GM12878 (cell line): ENCODE results near the gene GRK1. TPM values are rescaled to one million over a fixed set of nuclear protein-coding genes. Genes with fewer than 3 reads are reported as not detected.

Source experiments
- ATAC-seq: fragments of 200-7000 bp; cut with Tn5 transposase; 3 replicates; pipeline ENCODE4 v1.9.1; 2020; ENCODE audit warnings: mild to moderate bottlenecking, moderate library complexity
- BruUV-seq: library from RNA; stranded (reverse); fragments of 400-500 nt; replicated peaks from 2 replicates; lab custom pipeline; 2021; lab: Mats Ljungman, UMichigan
- CTCF ChIA-PET: fragments of 300-600 bp; sonication (Branson Sonifier 250); formaldehyde crosslinking; extraction: SDS; loops from one replicate; lab custom pipeline; 2021; ENCODE audit warnings: inconsistent platforms; lab: Yijun Ruan, JAX
- POLR2A ChIA-PET: fragments of 350-600 bp; formaldehyde crosslinking; extraction: SDS; loops from one replicate; lab custom pipeline; 2021; ENCODE audit warnings: inconsistent platforms; lab: Charles Lee
- RAD21 ChIA-PET: fragments of 300-600 bp; sonication (Branson Sonifier 250); formaldehyde crosslinking; loops from one replicate; lab custom pipeline; 2023; ENCODE audit warnings: antibody characterized with exemption; ENCODE audit not compliant: unreplicated experiment; lab: Charles Lee
- SMC1A ChIA-PET: fragments of 300-600 bp; sonication (Branson Sonifier 250); formaldehyde crosslinking; loops from one replicate; lab custom pipeline; 2023; ENCODE audit not compliant: unreplicated experiment, uncharacterized antibody; lab: Charles Lee
- DNase-seq: peaks from one replicate; pipeline ENCODE4 v3.0.0-alpha.2; 2011; ENCODE audit warnings: low read depth, low spot score
- FAIRE-seq: peaks from 3 replicates; lab custom pipeline; 2011; peaks lifted over from hg19 to GRCh38; lab: Jason Lieb, UNC
- H2AFZ ChIP-seq: 2 replicates; pipeline ENCODE4 v1.6.0; 2011; ENCODE audit warnings: low read depth, low read length, control low read depth; ENCODE audit not compliant: control insufficient read depth
- H3K27ac ChIP-seq: 2 replicates; pipeline ENCODE4 v1.5.1; 2011; ENCODE audit warnings: control low read depth; ENCODE audit not compliant: control insufficient read depth, insufficient read depth
- H3K27me3 ChIP-seq, 2 experiments: replicated peaks in 1 of 2; 2 replicates each; pipeline versions ENCODE4 v1.6.0 to v1.6.1; 2011; ENCODE audit warnings: low read length in 1 of 2; ENCODE audit not compliant: control insufficient read depth in 2 of 2, insufficient read depth in 2 of 2
- H3K36me3 ChIP-seq, 2 experiments: 2 replicates each; pipeline ENCODE4 v1.5.1; 2011; ENCODE audit warnings: low read length in 1 of 2; ENCODE audit not compliant: control insufficient read depth in 2 of 2, insufficient read depth in 2 of 2
- H3K4me1 ChIP-seq: 2 replicates; pipeline ENCODE4 v1.6.1; 2011; ENCODE audit warnings: mild to moderate bottlenecking, low read length, moderate library complexity, mixed read lengths; ENCODE audit not compliant: control insufficient read depth, insufficient read depth
- H3K4me2 ChIP-seq: 2 replicates; pipeline ENCODE4 v1.6.0; 2011; ENCODE audit warnings: control low read depth; ENCODE audit not compliant: control insufficient read depth, insufficient read depth
- H3K4me3 ChIP-seq: fragments of 200-600 bp; sonication (generic); 2 replicates; pipeline ENCODE4 v1.5.1; 2016
- H3K79me2 ChIP-seq: 2 replicates; pipeline ENCODE4 v1.6.0; 2011; ENCODE audit warnings: low read length; ENCODE audit not compliant: control insufficient read depth, insufficient read depth
- H3K9ac ChIP-seq: 2 replicates; pipeline ENCODE4 v1.8.0; 2011; ENCODE audit warnings: low read length, control low read depth, mixed read lengths; ENCODE audit not compliant: control insufficient read depth, insufficient read depth
- H3K9me3 ChIP-seq: replicated peaks from 3 replicates; pipeline ENCODE4 v1.5.1; 2011; ENCODE audit warnings: mild to moderate bottlenecking, low read length; ENCODE audit not compliant: control insufficient read depth, insufficient read depth
- H4K20me1 ChIP-seq: 2 replicates; pipeline ENCODE4 v1.6.0; 2011; ENCODE audit not compliant: control insufficient read depth, insufficient read depth
- BHLHE40 ChIP-seq, 2 experiments: fragments of 450-650 bp in 1 of 2; IDR thresholded peaks; 2 replicates each; pipeline ENCODE4 v1.6.1; 2011 to 2017; ENCODE audit warnings: low read depth in 2 of 2, borderline replicate concordance in 1 of 2, improper control_type of control experiment in 1 of 2, low read length in 1 of 2, mild to moderate bottlenecking in 1 of 2
- GABPA ChIP-seq: IDR thresholded peaks from 2 replicates; pipeline ENCODE4 v1.6.1; 2014; ENCODE audit warnings: antibody characterized with exemption, low read depth, mild to moderate bottlenecking, inconsistent platforms
- NR2C1 ChIP-seq: fragments of 450-650 bp; IDR thresholded peaks from 2 replicates; pipeline ENCODE4 v1.6.1; 2017; ENCODE audit warnings: antibody characterized with exemption, mild to moderate bottlenecking, moderate library complexity
- PML ChIP-seq: IDR thresholded peaks from 2 replicates; pipeline ENCODE4 v1.6.1; 2012; ENCODE audit warnings: low read length, inconsistent platforms
- RB1 ChIP-seq: fragments of 450-650 bp; formaldehyde crosslinking; IDR thresholded peaks from 2 replicates; pipeline ENCODE4 v1.6.1; 2017; ENCODE audit warnings: mild to moderate bottlenecking, borderline replicate concordance
- SMAD5 ChIP-seq: IDR thresholded peaks from 2 replicates; pipeline ENCODE4 v1.6.1; 2016; ENCODE audit warnings: antibody characterized with exemption, low read depth
- WGBS: methylation state at CpG from one replicate; pipeline ENCODE4 v1.1.6; 2016; ENCODE audit warnings: low lambda C conversion rate; ENCODE audit not compliant: insufficient replicate concordance, insufficient coverage; ENCODE audit errors: missing lambda C conversion rate; 5-methylcytosine and 5-hydroxymethylcytosine counted together
- in situ Hi-C: fragments of 300-500 bp; cut with MboI; formaldehyde crosslinking; loops from 9 replicates; pipeline ENCODE4 v1.14.3; 2018; ENCODE audit warnings: mixed read lengths
- intact Hi-C: fragments of 100-400 bp; cut with micrococcal nuclease; formaldehyde crosslinking; loops from one replicate; pipeline ENCODE4 v1.14.2; 2022; ENCODE audit not compliant: unreplicated experiment
- polyA plus RNA-seq, 11 experiments: library from polyadenylated mRNA; depleted of rRNA in 4 of 11; unstranded in 6 of 11; stranded (reverse) in 5 of 11; fragments of >200 nt; fragmentation: Nextera tagmentation in 4 of 11; fragmentation: Illumina TruSeq in 1 of 11; extraction: Ambion mirVana in 4 of 11; extraction: Trizol in 1 of 11; gene quantifications; 1 replicate in 1 of 11; 2 replicates in 10 of 11; pipeline versions ENCODE4 v1.2.1 to v1.2.3, GENCODE V29; 2011 to 2016; ENCODE audit warnings: inconsistent platforms in 2 of 11, missing spikeins in 2 of 11, low read depth in 1 of 11
- total RNA-seq, 4 experiments: library from RNA; depleted of rRNA in 3 of 4; stranded (reverse); fragments of >200 nt in 3 of 4; fragmentation: Illumina TruSeq in 1 of 4; extraction: Trizol in 1 of 4; gene quantifications; 2 replicates each; pipeline versions ENCODE4 v1.2.1 to v1.2.3, GENCODE V29; 2013 to 2021
- TF ChIP-seq, protein P1 (sequence below): fragments of 450-650 bp; IDR thresholded peaks from 2 replicates; pipeline ENCODE4 v1.6.1; 2014; ENCODE audit warnings: mild to moderate bottlenecking
- TF ChIP-seq, protein P2 (sequence below): fragments of 450-650 bp; IDR thresholded peaks from 2 replicates; pipeline ENCODE4 v1.6.1; 2018; ENCODE audit warnings: borderline replicate concordance, mild to moderate bottlenecking; ENCODE audit not compliant: partially characterized antibody
- TF ChIP-seq, protein P3 (sequence below): IDR thresholded peaks from 2 replicates; pipeline ENCODE4 v1.6.1; 2012; ENCODE audit warnings: low read depth, low read length, improper control_type of control experiment
- TF ChIP-seq, protein P4 (sequence below): IDR thresholded peaks from 2 replicates; pipeline ENCODE4 v1.6.1; 2012; ENCODE audit warnings: mild to moderate bottlenecking, low read depth, low read length
- TF ChIP-seq, protein P5 (sequence below): fragments of 450-650 bp; IDR thresholded peaks from 2 replicates; pipeline ENCODE4 v1.6.1; 2017; ENCODE audit warnings: low read depth, mild to moderate bottlenecking, moderate library complexity
- TF ChIP-seq, protein P6 (sequence below): IDR thresholded peaks from 2 replicates; pipeline ENCODE4 v1.6.1; 2012; ENCODE audit warnings: low read depth, low read length, improper control_type of control experiment

The GRK1 gene
- total and polyA plus RNA-seq, 10 of the 15 experiments (the other 5 are each of a cell fraction or from before 2014, with no cell fraction given): under 0.01 to 0.04 TPM; not detected in 8

DNA sequence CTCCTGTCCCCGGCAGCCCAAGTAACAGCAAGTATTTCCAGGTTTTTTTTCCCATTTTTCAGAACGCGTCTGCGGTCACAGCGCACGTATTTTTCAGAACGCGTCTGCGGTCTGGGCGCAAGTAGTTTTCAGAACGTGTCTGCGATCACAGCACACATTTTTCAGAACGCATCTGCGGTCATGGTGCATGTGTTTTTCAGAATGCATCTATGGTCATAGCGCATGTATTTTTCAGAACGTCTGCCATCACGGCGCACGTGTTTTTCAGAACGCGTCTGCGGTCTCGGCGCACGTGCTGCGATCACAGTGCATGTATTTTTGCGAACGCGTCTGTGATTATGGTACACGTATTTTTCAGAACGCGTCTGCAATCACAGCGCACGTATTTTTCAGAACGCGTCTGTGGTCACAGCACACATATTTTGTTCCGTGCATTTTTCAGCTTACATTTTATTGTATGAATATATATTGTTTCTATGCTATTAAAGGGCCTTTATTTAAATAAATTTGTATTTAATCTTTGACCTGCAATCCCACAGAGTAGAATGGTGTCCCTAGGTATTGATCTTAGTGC is 28.8 kb upstream of the GRK1 start:
- Histone ChIP-seq H3K9ac (no peak overlapping the region), H2AFZ (no peak overlapping the region), H3K27ac (no peak overlapping the region), H4K20me1 (no peaks in the 10 kb centered on the region), H3K4me1 (no peaks in the 10 kb centered on the region), H3K79me2 (no peaks in the 10 kb centered on the region), H3K4me2 (no peak overlapping the region), H3K9me3 (no peaks in the 10 kb centered on the region), H3K4me3 (no peak overlapping the region), H3K27me3 (no peaks in the 10 kb centered on the region), H3K36me3 (peaks cover 35 to 46% of the 10 kb centered on the region in 2 experiments)
- ChIA-PET CTCF (no interaction called here), RAD21 (no interaction called here), SMC1A (no interaction called here), POLR2A (no interaction called here)
- no peak for ATAC-seq
- WGBS: 98% methylated on average over 37 of the region's 37 CpGs
- in situ Hi-C loops: no loop called here
- intact Hi-C loops: no loop called here
- no peak for FAIRE-seq
- DNase-seq: no peak
- BruUV-seq: no TSS peak
- TF ChIP-seq, protein P1, sequence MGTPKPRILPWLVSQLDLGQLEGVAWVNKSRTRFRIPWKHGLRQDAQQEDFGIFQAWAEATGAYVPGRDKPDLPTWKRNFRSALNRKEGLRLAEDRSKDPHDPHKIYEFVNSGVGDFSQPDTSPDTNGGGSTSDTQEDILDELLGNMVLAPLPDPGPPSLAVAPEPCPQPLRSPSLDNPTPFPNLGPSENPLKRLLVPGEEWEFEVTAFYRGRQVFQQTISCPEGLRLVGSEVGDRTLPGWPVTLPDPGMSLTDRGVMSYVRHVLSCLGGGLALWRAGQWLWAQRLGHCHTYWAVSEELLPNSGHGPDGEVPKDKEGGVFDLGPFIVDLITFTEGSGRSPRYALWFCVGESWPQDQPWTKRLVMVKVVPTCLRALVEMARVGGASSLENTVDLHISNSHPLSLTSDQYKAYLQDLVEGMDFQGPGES: no peak
- TF ChIP-seq RB1: no peak
- TF ChIP-seq PML: no peak
- TF ChIP-seq GABPA: no peak
- TF ChIP-seq, protein P2, sequence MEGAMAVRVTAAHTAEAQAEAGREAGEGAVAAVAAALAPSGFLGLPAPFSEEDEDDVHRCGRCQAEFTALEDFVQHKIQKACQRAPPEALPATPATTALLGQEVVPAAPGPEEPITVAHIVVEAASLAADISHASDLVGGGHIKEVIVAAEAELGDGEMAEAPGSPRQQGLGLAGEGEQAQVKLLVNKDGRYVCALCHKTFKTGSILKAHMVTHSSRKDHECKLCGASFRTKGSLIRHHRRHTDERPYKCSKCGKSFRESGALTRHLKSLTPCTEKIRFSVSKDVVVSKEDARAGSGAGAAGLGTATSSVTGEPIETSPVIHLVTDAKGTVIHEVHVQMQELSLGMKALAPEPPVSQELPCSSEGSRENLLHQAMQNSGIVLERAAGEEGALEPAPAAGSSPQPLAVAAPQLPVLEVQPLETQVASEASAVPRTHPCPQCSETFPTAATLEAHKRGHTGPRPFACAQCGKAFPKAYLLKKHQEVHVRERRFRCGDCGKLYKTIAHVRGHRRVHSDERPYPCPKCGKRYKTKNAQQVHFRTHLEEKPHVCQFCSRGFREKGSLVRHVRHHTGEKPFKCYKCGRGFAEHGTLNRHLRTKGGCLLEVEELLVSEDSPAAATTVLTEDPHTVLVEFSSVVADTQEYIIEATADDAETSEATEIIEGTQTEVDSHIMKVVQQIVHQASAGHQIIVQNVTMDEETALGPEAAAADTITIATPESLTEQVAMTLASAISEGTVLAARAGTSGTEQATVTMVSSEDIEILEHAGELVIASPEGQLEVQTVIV: no peak
- TF ChIP-seq BHLHE40 (IDR thresholded peaks at IDR 0.05; ENCODE audit: borderline replicate concordance in 1 of 2, low read depth in 2 of 2, low read length in 1 of 2): no peak
- TF ChIP-seq, protein P3, sequence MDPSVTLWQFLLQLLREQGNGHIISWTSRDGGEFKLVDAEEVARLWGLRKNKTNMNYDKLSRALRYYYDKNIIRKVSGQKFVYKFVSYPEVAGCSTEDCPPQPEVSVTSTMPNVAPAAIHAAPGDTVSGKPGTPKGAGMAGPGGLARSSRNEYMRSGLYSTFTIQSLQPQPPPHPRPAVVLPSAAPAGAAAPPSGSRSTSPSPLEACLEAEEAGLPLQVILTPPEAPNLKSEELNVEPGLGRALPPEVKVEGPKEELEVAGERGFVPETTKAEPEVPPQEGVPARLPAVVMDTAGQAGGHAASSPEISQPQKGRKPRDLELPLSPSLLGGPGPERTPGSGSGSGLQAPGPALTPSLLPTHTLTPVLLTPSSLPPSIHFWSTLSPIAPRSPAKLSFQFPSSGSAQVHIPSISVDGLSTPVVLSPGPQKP: no peak
- TF ChIP-seq, protein P4, sequence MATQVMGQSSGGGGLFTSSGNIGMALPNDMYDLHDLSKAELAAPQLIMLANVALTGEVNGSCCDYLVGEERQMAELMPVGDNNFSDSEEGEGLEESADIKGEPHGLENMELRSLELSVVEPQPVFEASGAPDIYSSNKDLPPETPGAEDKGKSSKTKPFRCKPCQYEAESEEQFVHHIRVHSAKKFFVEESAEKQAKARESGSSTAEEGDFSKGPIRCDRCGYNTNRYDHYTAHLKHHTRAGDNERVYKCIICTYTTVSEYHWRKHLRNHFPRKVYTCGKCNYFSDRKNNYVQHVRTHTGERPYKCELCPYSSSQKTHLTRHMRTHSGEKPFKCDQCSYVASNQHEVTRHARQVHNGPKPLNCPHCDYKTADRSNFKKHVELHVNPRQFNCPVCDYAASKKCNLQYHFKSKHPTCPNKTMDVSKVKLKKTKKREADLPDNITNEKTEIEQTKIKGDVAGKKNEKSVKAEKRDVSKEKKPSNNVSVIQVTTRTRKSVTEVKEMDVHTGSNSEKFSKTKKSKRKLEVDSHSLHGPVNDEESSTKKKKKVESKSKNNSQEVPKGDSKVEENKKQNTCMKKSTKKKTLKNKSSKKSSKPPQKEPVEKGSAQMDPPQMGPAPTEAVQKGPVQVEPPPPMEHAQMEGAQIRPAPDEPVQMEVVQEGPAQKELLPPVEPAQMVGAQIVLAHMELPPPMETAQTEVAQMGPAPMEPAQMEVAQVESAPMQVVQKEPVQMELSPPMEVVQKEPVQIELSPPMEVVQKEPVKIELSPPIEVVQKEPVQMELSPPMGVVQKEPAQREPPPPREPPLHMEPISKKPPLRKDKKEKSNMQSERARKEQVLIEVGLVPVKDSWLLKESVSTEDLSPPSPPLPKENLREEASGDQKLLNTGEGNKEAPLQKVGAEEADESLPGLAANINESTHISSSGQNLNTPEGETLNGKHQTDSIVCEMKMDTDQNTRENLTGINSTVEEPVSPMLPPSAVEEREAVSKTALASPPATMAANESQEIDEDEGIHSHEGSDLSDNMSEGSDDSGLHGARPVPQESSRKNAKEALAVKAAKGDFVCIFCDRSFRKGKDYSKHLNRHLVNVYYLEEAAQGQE: no peak
- no peak for TF ChIP-seq SMAD5
- TF ChIP-seq, protein P5, sequence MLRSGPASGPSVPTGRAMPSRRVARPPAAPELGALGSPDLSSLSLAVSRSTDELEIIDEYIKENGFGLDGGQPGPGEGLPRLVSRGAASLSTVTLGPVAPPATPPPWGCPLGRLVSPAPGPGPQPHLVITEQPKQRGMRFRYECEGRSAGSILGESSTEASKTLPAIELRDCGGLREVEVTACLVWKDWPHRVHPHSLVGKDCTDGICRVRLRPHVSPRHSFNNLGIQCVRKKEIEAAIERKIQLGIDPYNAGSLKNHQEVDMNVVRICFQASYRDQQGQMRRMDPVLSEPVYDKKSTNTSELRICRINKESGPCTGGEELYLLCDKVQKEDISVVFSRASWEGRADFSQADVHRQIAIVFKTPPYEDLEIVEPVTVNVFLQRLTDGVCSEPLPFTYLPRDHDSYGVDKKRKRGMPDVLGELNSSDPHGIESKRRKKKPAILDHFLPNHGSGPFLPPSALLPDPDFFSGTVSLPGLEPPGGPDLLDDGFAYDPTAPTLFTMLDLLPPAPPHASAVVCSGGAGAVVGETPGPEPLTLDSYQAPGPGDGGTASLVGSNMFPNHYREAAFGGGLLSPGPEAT: no peak
- TF ChIP-seq, protein P6, sequence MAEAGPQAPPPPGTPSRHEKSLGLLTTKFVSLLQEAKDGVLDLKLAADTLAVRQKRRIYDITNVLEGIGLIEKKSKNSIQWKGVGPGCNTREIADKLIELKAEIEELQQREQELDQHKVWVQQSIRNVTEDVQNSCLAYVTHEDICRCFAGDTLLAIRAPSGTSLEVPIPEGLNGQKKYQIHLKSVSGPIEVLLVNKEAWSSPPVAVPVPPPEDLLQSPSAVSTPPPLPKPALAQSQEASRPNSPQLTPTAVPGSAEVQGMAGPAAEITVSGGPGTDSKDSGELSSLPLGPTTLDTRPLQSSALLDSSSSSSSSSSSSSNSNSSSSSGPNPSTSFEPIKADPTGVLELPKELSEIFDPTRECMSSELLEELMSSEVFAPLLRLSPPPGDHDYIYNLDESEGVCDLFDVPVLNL: no peak
- no peak for TF ChIP-seq NR2C1
